GM20000 (cell line): Measurements from ENCODE around the gene PTPN14.

Experiments used
- DNase-seq: peaks from one replicate; pipeline ENCODE4 v3.0.0; 2012; ENCODE audit warnings: low spot score
- CTCF ChIP-seq: IDR thresholded peaks from 2 replicates; pipeline ENCODE4 v1.5.1; 2012; ENCODE audit warnings: mild to moderate bottlenecking, control low read depth; ENCODE audit errors: extremely low read depth, missing control alignments

PTPN14 gene

GRCh38 chr1:214413315-214413714 lies 138.1 kb downstream of the PTPN14 start:
- no peak for TF ChIP-seq CTCF
- no peak for DNase-seq

GRCh38 chr1:214404571-214405213 lies 146.7 kb downstream of the PTPN14 start:
- no peak for DNase-seq
- TF ChIP-seq CTCF: no peak

GRCh38 chr1:214404154-214404553 lies 147.2 kb downstream of the PTPN14 start:
- no peak for TF ChIP-seq CTCF
- no peak for DNase-seq

- no peak for TF ChIP-seq CTCF
- DNase-seq: no peak
Observed at GRCh38 chr1:214403431-214403830, 148.0 kb downstream of the PTPN14 start.

GRCh38 chr1:214402613-214403083 lies 148.8 kb downstream of the PTPN14 start:
- no peak for TF ChIP-seq CTCF
- DNase-seq: no peak

- no peak for DNase-seq
- no peak for TF ChIP-seq CTCF
Observed at GRCh38 chr1:214401666-214402065, 149.7 kb downstream of the PTPN14 start.

- DNase-seq: no peak
- TF ChIP-seq CTCF: no peak
Observed at GRCh38 chr1:214400131-214400530, 151.3 kb downstream of the PTPN14 start.
